ENCODE data around the gene GMDS. TPM values are rescaled to one million over a fixed set of nuclear protein-coding genes. Genes with fewer than 3 reads are reported as not detected.
A peak's percentile ranks its signal among the peaks of the same experiment; 100 is the strongest.

Gene GMDS
- total and polyA plus RNA-seq, 2 of the 13 experiments (the other 11 are each of a cell fraction or from before 2014, with no cell fraction given) = 64.4 to 112 TPM

DNA sequence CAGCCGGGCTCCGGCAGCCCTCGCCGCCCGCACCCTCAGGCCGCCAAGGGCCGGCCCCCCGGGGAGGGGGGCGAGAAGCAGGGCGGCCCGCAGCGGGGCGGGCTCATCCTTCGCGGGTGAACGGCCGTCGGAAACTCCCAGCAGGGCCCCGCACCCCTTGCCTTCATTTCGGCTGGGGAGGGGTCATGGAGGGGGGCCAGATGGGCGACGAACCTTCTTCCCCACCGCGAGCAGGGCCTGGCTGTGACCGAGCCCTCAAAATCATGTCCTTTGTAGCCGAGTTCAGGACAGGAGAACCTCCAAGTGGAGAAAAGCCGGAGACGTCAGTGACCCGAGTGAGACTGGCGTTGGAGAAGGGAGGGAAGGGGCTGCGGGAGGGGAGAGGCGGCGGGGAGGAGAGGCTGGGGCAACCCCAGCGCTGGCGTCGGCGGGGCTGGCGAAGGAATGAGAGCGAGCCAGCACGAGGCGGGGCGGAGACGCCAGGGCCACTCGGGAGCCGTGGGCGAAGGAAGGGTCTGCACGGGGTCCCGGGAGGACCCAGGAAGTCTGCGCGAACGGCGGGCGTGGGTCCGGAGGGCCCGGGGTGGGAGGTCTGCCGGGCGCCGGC lies 636.3 kb downstream of the GMDS start (continued):
- TF ChIP-seq, protein P1, sequence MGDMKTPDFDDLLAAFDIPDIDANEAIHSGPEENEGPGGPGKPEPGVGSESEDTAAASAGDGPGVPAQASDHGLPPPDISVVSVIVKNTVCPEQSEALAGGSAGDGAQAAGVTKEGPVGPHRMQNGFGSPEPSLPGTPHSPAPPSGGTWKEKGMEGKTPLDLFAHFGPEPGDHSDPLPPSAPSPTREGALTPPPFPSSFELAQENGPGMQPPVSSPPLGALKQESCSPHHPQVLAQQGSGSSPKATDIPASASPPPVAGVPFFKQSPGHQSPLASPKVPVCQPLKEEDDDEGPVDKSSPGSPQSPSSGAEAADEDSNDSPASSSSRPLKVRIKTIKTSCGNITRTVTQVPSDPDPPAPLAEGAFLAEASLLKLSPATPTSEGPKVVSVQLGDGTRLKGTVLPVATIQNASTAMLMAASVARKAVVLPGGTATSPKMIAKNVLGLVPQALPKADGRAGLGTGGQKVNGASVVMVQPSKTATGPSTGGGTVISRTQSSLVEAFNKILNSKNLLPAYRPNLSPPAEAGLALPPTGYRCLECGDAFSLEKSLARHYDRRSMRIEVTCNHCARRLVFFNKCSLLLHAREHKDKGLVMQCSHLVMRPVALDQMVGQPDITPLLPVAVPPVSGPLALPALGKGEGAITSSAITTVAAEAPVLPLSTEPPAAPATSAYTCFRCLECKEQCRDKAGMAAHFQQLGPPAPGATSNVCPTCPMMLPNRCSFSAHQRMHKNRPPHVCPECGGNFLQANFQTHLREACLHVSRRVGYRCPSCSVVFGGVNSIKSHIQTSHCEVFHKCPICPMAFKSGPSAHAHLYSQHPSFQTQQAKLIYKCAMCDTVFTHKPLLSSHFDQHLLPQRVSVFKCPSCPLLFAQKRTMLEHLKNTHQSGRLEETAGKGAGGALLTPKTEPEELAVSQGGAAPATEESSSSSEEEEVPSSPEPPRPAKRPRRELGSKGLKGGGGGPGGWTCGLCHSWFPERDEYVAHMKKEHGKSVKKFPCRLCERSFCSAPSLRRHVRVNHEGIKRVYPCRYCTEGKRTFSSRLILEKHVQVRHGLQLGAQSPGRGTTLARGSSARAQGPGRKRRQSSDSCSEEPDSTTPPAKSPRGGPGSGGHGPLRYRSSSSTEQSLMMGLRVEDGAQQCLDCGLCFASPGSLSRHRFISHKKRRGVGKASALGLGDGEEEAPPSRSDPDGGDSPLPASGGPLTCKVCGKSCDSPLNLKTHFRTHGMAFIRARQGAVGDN (CRISPR knock-in tag; IDR thresholded peaks at IDR 0.05) = peak; percentile 62; the same call in 1 of the 2 replicates
- TF ChIP-seq SOX13 (IDR thresholded peaks at IDR 0.05) (no peak), SOX13 (CRISPR knock-in tag; conservative IDR thresholded peaks at IDR 0.05 in 1 of 2, IDR thresholded peaks at IDR 0.05 in 1 of 2) (no peak), PHF8 (CRISPR knock-in tag; IDR thresholded peaks at IDR 0.05) (peak; percentile 0; the same call in 1 of the 2 replicates), PHB2 (IDR thresholded peaks at IDR 0.05; ENCODE audit: partially characterized antibody) (no peak), ZNF547 (CRISPR knock-in tag; IDR thresholded peaks at IDR 0.05) (no peak), FOXC1 (CRISPR knock-in tag; IDR thresholded peaks at IDR 0.05; ENCODE audit: borderline replicate concordance) (peak; percentile 60; the same call in 1 of the 2 replicates), ZBTB7B (CRISPR knock-in tag; IDR thresholded peaks at IDR 0.05) (0 out of 2 replicates have a peak, but pooled peaks have one; percentile 37), ZNF629 (CRISPR knock-in tag; conservative IDR thresholded peaks at IDR 0.05) (no peak), ZMYM4 (CRISPR knock-in tag; IDR thresholded peaks at IDR 0.05) (0 out of 2 replicates have a peak, but pooled peaks have one; percentile 23), NFKB2 (CRISPR knock-in tag; IDR thresholded peaks at IDR 0.05; ENCODE audit: borderline replicate concordance) (no peak; the same call in 1 of the 2 replicates), ZNF777 (CRISPR knock-in tag; IDR thresholded peaks at IDR 0.05) (peak; percentile 85), MAFK (conservative IDR thresholded peaks at IDR 0.05 in 1 of 2, IDR thresholded peaks at IDR 0.05 in 1 of 2; ENCODE audit: low read length in 2 of 2) (no peak)
- TF ChIP-seq, protein P2, sequence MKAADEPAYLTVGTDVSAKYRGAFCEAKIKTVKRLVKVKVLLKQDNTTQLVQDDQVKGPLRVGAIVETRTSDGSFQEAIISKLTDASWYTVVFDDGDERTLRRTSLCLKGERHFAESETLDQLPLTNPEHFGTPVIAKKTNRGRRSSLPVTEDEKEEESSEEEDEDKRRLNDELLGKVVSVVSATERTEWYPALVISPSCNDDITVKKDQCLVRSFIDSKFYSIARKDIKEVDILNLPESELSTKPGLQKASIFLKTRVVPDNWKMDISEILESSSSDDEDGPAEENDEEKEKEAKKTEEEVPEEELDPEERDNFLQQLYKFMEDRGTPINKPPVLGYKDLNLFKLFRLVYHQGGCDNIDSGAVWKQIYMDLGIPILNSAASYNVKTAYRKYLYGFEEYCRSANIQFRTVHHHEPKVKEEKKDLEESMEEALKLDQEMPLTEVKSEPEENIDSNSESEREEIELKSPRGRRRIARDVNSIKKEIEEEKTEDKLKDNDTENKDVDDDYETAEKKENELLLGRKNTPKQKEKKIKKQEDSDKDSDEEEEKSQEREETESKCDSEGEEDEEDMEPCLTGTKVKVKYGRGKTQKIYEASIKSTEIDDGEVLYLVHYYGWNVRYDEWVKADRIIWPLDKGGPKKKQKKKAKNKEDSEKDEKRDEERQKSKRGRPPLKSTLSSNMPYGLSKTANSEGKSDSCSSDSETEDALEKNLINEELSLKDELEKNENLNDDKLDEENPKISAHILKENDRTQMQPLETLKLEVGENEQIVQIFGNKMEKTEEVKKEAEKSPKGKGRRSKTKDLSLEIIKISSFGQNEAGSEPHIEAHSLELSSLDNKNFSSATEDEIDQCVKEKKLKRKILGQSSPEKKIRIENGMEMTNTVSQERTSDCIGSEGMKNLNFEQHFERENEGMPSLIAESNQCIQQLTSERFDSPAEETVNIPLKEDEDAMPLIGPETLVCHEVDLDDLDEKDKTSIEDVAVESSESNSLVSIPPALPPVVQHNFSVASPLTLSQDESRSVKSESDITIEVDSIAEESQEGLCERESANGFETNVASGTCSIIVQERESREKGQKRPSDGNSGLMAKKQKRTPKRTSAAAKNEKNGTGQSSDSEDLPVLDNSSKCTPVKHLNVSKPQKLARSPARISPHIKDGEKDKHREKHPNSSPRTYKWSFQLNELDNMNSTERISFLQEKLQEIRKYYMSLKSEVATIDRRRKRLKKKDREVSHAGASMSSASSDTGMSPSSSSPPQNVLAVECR (CRISPR knock-in tag; IDR thresholded peaks at IDR 0.05; ENCODE audit: borderline replicate concordance) = 0 out of 2 replicates have a peak, but pooled peaks have one; percentile 44
- TF ChIP-seq, protein P3, sequence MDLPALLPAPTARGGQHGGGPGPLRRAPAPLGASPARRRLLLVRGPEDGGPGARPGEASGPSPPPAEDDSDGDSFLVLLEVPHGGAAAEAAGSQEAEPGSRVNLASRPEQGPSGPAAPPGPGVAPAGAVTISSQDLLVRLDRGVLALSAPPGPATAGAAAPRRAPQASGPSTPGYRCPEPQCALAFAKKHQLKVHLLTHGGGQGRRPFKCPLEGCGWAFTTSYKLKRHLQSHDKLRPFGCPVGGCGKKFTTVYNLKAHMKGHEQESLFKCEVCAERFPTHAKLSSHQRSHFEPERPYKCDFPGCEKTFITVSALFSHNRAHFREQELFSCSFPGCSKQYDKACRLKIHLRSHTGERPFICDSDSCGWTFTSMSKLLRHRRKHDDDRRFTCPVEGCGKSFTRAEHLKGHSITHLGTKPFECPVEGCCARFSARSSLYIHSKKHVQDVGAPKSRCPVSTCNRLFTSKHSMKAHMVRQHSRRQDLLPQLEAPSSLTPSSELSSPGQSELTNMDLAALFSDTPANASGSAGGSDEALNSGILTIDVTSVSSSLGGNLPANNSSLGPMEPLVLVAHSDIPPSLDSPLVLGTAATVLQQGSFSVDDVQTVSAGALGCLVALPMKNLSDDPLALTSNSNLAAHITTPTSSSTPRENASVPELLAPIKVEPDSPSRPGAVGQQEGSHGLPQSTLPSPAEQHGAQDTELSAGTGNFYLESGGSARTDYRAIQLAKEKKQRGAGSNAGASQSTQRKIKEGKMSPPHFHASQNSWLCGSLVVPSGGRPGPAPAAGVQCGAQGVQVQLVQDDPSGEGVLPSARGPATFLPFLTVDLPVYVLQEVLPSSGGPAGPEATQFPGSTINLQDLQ (CRISPR knock-in tag; IDR thresholded peaks at IDR 0.05) = no peak
- TF ChIP-seq, protein P4, sequence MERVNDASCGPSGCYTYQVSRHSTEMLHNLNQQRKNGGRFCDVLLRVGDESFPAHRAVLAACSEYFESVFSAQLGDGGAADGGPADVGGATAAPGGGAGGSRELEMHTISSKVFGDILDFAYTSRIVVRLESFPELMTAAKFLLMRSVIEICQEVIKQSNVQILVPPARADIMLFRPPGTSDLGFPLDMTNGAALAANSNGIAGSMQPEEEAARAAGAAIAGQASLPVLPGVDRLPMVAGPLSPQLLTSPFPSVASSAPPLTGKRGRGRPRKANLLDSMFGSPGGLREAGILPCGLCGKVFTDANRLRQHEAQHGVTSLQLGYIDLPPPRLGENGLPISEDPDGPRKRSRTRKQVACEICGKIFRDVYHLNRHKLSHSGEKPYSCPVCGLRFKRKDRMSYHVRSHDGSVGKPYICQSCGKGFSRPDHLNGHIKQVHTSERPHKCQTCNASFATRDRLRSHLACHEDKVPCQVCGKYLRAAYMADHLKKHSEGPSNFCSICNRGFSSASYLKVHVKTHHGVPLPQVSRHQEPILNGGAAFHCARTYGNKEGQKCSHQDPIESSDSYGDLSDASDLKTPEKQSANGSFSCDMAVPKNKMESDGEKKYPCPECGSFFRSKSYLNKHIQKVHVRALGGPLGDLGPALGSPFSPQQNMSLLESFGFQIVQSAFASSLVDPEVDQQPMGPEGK (CRISPR knock-in tag; IDR thresholded peaks at IDR 0.05) = peak; percentile 44; the same call in 1 of the 2 replicates
